GM18520 (cell line): ENCODE measurements around the gene NIPAL4.
A peak's percentile ranks its signal among the peaks of the same experiment; 100 is the strongest.

ENCODE experiments used
- ATAC-seq: cut with Tn5 transposase; IDR thresholded peaks from one replicate; pipeline ENCODE4 v1.9.1; 2021; ENCODE audit not compliant: unreplicated experiment

Gene NIPAL4

GRCh38 chr5:157485340-157485739, 25.3 kb downstream of the NIPAL4 start:
- ATAC-seq = no peak

GRCh38 chr5:157485811-157486210, 25.8 kb downstream of the NIPAL4 start:
- ATAC-seq = no peak

DNA sequence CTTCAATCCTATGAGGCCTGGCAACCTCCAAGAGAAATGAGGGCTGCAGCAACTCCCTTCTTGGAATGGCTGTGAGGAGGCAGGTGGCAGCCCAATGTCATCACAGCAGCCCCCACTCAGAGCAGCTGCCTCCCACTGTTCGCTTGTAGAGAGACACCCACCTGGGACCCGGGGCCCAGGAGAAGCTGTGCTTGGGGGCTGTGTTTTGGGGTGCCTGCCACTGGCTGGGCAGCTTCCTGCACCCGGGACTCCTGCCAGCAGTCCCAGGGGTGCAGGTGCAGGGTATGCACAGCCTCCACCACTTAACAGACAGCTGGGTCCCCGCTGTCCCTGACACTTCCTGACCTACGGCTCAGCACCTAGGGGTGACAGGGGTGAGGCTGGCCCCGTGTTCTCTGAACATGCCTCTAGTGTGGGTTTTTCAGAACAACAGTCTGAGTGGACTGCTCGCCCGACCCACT, 26.2 kb downstream of the NIPAL4 start:
- ATAC-seq = no peak

GRCh38 chr5:157486861-157487260, 26.8 kb downstream of the NIPAL4 start:
- no peak for ATAC-seq

DNA sequence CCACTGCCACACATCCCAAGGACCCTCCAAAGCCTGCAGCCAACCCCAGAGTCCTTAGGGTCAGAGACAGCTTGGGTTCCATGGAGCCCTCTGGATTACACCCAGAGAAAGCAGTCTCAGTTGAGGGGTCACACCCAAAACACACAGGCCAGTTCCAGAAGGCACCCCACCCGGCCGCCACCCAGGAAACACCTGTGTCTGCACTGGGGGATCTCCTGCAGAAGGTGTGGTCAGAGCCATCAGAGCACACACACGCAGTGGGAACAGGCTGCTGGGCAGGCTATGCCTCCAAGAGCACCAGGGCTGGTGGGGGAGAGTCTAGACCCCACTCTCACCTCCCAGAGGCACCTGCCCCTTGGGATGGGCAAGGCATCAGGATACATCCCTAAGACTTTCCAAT, 27.3 kb downstream of the NIPAL4 start:
- ATAC-seq = no peak

DNA sequence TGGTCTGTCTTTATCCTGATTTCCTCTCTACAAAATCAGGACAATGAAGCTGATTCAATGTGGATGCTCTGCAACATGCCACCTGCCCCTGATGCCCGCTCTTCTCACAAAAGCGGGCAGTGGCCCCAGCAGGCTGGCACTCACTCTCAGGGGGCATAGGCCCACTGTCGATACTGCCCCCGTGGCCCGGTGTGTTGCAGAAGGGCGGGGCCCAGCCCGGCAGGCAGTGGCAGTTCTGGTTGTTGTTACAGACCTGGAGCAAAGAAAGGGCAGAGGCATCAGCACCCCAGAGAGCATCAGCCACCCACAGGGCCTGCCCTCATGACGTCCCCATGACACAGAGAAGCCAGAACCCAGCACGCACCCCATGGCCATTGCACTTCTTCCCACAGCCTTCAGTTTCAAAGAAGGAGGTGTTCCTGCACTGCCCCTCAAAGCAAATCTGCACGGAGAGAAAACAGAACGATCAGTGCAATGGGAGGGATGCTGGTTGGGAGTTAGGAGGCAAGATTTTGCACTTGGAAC, 31.5 kb downstream of the NIPAL4 start:
- no peak for ATAC-seq

- no peak for ATAC-seq
Observed at GRCh38 chr5:157492886-157493285, 32.9 kb downstream of the NIPAL4 start.

- ATAC-seq = no peak
Observed at GRCh38 chr5:157494178-157494832, 34.3 kb downstream of the NIPAL4 start.

DNA sequence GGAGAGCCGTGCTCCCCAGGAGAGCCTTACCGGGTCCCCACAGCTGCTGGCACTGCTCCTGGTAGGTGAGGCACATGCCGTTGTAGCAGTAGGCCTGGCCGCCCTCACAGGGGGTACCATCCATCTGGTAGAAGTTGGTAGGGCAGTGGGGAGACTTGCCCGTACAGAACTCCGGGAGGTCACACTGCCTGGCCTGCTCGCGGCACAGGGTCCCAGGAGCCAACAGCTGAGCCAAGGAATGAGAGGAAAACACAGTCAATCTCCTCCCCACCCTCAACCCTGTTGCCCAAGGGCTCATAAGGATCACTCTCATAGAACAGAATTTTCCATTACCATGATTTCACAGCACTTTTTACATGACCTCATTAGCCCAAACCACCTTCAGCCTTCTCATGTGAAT, 36.9 kb downstream of the NIPAL4 start:
- no peak for ATAC-seq

DNA sequence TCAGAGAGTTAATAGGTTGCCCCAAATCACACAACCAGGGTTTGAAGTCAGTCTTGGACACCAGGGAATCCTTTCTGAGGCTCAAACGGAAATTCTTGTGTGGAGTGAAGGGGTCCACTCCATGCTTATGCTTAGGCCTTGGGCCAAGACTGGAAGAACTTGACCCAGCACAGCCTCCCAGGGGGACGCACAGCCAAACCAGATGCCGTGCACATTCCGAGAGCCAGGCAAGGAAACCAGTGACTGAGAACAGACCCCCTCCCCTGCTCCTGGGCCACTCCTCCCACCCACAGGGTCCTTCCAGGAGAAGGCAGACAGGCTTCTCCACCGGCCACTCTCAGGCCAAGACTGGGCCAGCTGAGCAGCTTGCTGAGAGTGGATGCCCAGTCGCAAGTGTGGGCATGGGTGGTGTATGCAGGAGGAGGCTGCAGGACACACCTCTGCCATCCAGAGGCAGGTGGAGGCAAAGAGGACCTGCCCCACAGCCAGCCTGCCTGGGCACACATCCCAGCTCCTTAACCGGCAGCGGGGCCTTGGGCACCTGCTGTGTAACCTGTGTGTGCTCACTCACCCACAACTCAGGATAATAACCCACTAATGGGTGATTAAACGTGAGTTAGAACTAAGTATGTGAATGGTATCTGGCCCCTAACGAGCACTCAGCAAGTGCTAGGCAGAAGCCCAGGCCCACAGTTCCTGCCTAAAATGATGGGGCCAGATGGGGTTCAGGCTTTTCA, 38.0 kb downstream of the NIPAL4 start:
- no peak for ATAC-seq

- peak; percentile 63 for ATAC-seq
Observed at GRCh38 chr5:157502143-157502647, 42.2 kb downstream of the NIPAL4 start.

- no peak for ATAC-seq
Observed at GRCh38 chr5:157504053-157504452, 44.0 kb downstream of the NIPAL4 start.

GRCh38 chr5:157505496-157505895, 45.5 kb downstream of the NIPAL4 start:
- no peak for ATAC-seq

GRCh38 chr5:157506066-157506590, 46.1 kb downstream of the NIPAL4 start:
- no peak for ATAC-seq

DNA sequence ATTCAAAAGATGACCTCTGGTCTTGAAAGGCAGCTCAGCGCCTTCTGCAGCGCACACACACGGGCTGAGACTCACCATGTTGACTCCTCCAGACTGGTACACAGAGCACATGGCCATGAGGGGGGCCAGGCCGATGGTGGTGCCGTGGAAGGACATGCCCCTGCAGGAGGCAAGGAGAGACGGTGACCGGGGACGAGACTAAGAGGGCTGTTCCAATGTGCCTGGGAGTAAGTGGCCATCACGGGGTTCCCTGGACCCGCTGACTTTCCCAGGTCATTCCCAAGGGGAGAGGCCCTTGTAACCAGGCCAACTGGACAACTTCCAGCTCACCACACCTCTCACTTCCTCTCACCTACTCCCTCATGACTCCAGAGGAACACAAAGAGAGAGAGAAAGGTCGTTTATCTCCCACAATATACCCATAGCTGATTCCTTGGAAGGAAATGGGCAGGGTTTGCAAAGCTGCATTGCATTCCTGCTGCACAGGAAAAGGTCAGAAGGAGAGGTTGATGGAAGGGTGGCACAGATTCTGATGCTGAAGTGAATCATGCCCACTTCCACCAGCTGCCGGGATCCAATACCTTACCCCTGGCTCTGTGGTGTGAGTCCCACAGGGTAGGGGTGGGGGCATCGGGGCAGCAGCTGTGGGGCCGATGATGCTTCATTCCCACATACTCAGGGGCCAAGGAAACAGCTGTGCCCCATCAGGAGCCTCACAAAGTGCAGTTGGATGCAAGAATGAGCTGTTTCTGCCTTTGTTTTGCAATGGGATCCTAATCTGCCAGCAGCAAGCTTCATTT, 47.2 kb downstream of the NIPAL4 start:
- no peak for ATAC-seq

DNA sequence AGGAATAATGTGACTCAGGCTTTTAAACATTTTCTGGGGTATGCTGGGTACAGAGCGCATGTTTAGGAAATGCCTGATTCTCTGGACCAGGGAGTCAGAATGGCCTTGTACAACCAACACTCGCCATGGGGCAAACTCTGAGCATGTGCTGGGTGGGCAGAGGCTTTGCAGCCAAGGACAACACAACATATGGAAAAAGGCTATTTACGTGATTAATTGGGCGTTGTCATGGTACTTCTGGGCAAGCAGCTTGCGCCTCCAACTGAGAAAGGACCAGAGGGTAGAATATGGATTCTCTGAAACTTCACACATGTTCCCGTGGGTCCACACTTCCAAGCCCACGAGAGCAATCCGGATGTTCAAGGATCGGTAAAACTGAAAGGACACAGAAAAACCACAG, 49.1 kb downstream of the NIPAL4 start:
- ATAC-seq = no peak

- no peak for ATAC-seq
Observed at GRCh38 chr5:157509587-157509986, 49.6 kb downstream of the NIPAL4 start.

GRCh38 chr5:157510682-157511081, 50.7 kb downstream of the NIPAL4 start:
- ATAC-seq = no peak

DNA sequence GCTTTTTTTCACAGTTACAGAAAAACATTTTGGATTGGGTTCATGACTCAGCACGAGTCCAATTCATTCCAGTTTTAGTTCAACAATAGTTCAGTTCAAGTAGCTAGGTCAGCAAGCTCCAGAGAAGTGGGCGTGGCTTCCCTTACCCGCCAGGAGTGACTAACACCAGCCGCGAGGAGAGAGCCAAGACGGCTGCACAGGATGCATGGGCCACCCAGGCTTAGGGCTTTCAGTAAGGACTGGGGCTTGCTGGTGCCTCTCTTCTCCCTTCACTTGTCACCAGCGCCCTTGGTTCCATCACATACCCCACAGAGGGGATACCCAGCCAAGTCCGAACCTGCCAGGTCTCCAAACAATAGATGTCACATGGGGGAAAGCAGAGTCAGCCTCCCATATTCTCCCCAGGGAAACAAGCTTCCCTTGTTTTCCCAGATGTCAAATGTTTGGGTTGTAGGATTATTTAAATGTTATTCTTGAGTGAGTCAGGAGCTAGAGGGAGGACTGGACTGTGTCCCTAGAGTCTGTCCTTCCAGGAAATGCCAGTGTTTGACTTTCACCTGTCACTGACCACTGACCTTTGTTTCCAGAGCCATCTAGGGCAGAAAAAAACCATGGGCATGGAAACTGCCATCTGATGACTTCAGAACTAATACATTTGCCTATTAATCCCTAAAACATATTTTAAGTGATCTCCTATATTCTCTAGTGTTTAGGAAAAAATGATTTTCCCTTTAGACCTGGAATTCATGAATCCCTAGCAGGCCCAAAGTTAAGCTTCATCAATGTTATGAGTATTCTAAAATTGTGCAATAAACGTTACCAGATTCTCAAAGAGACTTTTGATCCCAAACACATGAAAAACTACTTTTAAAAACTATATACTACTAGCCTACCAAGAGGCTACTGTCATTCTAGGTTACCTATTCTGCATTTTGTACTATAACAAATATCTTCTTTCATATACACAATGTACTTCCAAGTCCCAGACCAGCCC, 51.9 kb downstream of the NIPAL4 start:
- no peak for ATAC-seq

DNA sequence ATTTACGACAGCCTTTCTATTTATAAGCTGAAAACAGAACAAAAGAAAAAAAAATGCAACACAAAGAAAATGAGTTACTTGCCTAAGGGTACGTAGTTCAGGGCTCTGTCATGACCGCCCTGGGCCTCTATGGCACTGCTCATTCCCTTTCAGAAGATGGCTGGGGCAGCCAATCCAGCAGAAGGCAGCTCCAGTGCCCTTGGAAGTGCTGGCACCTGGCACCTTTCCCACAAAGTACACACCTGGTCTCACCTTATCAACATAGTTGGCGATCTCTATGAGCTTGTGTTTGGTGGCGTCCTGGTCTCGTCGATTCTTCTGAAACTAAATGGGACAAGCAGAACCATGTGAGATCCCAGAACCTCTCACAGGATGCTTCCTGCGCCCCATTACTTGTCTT, 53.2 kb downstream of the NIPAL4 start:
- no peak for ATAC-seq
